Skeletal muscle tissue (tissue), 4 donors: Measurements from ENCODE around the gene PSMG4. TPM values are rescaled to one million over a fixed set of nuclear protein-coding genes. Genes with fewer than 3 reads are reported as not detected.

ENCODE experiments used
- H3K27ac ChIP-seq: one replicate; pipeline ENCODE4 v1.7.0; 2013; ENCODE audit warnings: mild to moderate bottlenecking, low read depth, low read length, inconsistent platforms
- H3K27me3 ChIP-seq, 3 donors: one replicate each; pipeline ENCODE4 v1.7.0; 2013; ENCODE audit warnings: low read length in 3 of 3; ENCODE audit not compliant: control insufficient read depth in 3 of 3, insufficient read depth in 3 of 3
- H3K36me3 ChIP-seq, 3 donors: one replicate each; pipeline ENCODE4 v1.7.0; 2013; ENCODE audit warnings: low read length in 3 of 3; ENCODE audit not compliant: control insufficient read depth in 3 of 3, insufficient read depth in 3 of 3
- H3K4me1 ChIP-seq, 3 donors: one replicate each; pipeline ENCODE4 v1.7.0; 2013; ENCODE audit warnings: low read length in 3 of 3, mild to moderate bottlenecking in 3 of 3; ENCODE audit not compliant: control insufficient read depth in 3 of 3, insufficient read depth in 3 of 3
- H3K4me3 ChIP-seq, 3 donors: one replicate each; pipeline ENCODE4 v1.7.0; 2013; ENCODE audit warnings: low read length in 3 of 3
- H3K9ac ChIP-seq, 3 donors: one replicate each; pipeline ENCODE4 v1.7.0; 2013; ENCODE audit warnings: low read length in 3 of 3, mild to moderate bottlenecking in 3 of 3, moderate library complexity in 2 of 3, low read depth in 1 of 3
- H3K9me3 ChIP-seq, 3 donors: one replicate each; pipeline ENCODE4 v1.7.0; 2013; ENCODE audit warnings: low read length in 3 of 3; ENCODE audit not compliant: control insufficient read depth in 3 of 3
- total RNA-seq: library from RNA; depleted of rRNA; stranded (reverse); fragments of >200 nt; gene quantifications from one replicate; pipeline ENCODE4 v1.2.3, GENCODE V29; 2014
- donor health status: Osteomylitis.

The PSMG4 gene
- total RNA-seq, 1 donor from 2014 or later: 16.7 TPM

GRCh38 chr6:3310703-3311102 lies 52.0 kb downstream of the PSMG4 start:
- no peaks in the 10 kb centered on the region for H3K27me3 ChIP-seq
- H3K4me3 ChIP-seq: no peak overlapping the region
- H3K27ac ChIP-seq: no peak overlapping the region
- no peaks in the 10 kb centered on the region for H3K9me3 ChIP-seq
- H3K36me3 ChIP-seq: peaks cover 0 to 4% (median 3%) of the 10 kb centered on the region in 3 donors
- peaks cover 16 to 23% (median 19%) of the 10 kb centered on the region in 3 donors for H3K4me1 ChIP-seq
- H3K9ac ChIP-seq: no peak overlapping the region

GRCh38 chr6:3311826-3312225 lies 53.1 kb downstream of the PSMG4 start:
- Histone ChIP-seq H3K9me3 (no peaks in the 10 kb centered on the region), H3K27me3 (no peaks in the 10 kb centered on the region), H3K4me1 (peaks cover 16 to 23% (median 19%) of the 10 kb centered on the region in 3 donors), H3K36me3 (peaks cover 0 to 3% (median 2%) of the 10 kb centered on the region in 3 donors), H3K4me3 (no peak overlapping the region), H3K9ac (no peak overlapping the region), H3K27ac (no peak overlapping the region)

GRCh38 chr6:3312604-3313231 lies 54.0 kb downstream of the PSMG4 start:
- Histone ChIP-seq H3K4me1 (peaks cover 16 to 31% (median 19%) of the 10 kb centered on the region in 3 donors), H3K9me3 (no peaks in the 10 kb centered on the region), H3K4me3 (no peak overlapping the region), H3K27me3 (no peaks in the 10 kb centered on the region), H3K27ac (no peak overlapping the region), H3K9ac (no peak overlapping the region), H3K36me3 (peaks cover 0 to 3% (median 2%) of the 10 kb centered on the region in 3 donors)

- no peak overlapping the region for H3K4me3 ChIP-seq
- no peaks in the 10 kb centered on the region for H3K9me3 ChIP-seq
- H3K9ac ChIP-seq: no peak overlapping the region
- no peak overlapping the region for H3K27ac ChIP-seq
- peaks cover 0 to 3% (median 2%) of the 10 kb centered on the region in 3 donors for H3K36me3 ChIP-seq
- H3K4me1 ChIP-seq: peaks cover 16 to 37% (median 21%) of the 10 kb centered on the region in 3 donors
- no peaks in the 10 kb centered on the region for H3K27me3 ChIP-seq
These were observed 55.4 kb downstream of the PSMG4 start for GRCh38 chr6:3314176-3314575.

- H3K36me3 ChIP-seq: peaks cover 0 to 3% (median 2%) of the 10 kb centered on the region in 3 donors
- peaks cover 15 to 37% (median 19%) of the 10 kb centered on the region in 3 donors for H3K4me1 ChIP-seq
- no peak overlapping the region for H3K4me3 ChIP-seq
- no peak overlapping the region for H3K9ac ChIP-seq
- H3K27me3 ChIP-seq: no peaks in the 10 kb centered on the region
- H3K9me3 ChIP-seq: no peaks in the 10 kb centered on the region
- no peak overlapping the region for H3K27ac ChIP-seq
These were observed 56.1 kb downstream of the PSMG4 start for GRCh38 chr6:3314621-3315467.

- Histone ChIP-seq H3K27me3 (no peaks in the 10 kb centered on the region), H3K4me1 (peaks cover 11 to 36% (median 12%) of the 10 kb centered on the region in 3 donors), H3K9me3 (no peaks in the 10 kb centered on the region), H3K27ac (no peak overlapping the region), H3K4me3 (no peak overlapping the region), H3K36me3 (peaks cover 0 to 3% (median 2%) of the 10 kb centered on the region in 3 donors), H3K9ac (no peak overlapping the region)
These were observed 57.1 kb downstream of the PSMG4 start for GRCh38 chr6:3315841-3316240.

- peaks cover 8 to 33% (median 9%) of the 10 kb centered on the region in 3 donors for H3K4me1 ChIP-seq
- H3K9me3 ChIP-seq: no peaks in the 10 kb centered on the region
- peaks cover 0 to 3% (median 2%) of the 10 kb centered on the region in 3 donors for H3K36me3 ChIP-seq
- H3K4me3 ChIP-seq: no peak overlapping the region
- no peak overlapping the region for H3K9ac ChIP-seq
- H3K27ac ChIP-seq: no peak overlapping the region
- H3K27me3 ChIP-seq: no peaks in the 10 kb centered on the region
These were observed 57.6 kb downstream of the PSMG4 start for GRCh38 chr6:3316331-3316730.

- H3K4me3 ChIP-seq: no peak overlapping the region
- no peaks in the 10 kb centered on the region for H3K9me3 ChIP-seq
- no peak overlapping the region for H3K9ac ChIP-seq
- no peak overlapping the region for H3K27ac ChIP-seq
- H3K4me1 ChIP-seq: peaks cover 8 to 33% (median 9%) of the 10 kb centered on the region in 3 donors
- peaks cover 0 to 3% (median 2%) of the 10 kb centered on the region in 3 donors for H3K36me3 ChIP-seq
- no peaks in the 10 kb centered on the region for H3K27me3 ChIP-seq
These were observed 58.1 kb downstream of the PSMG4 start for GRCh38 chr6:3316818-3317217.
